ENCODE results near the gene PPM1A.

GRCh38 chr14:60242429-60242828 lies 6.6 kb upstream of the PPM1A start:
- no peak for TF ChIP-seq ZNF324 (tag by site-specific recombination; IDR thresholded peaks at IDR 0.05)
- no peak for TF ChIP-seq PRDM4 (tag by site-specific recombination; IDR thresholded peaks at IDR 0.05)
- no peak for TF ChIP-seq ZSCAN16 (tag by site-specific recombination; IDR thresholded peaks at IDR 0.05)
- no peak for TF ChIP-seq REST (tag by site-specific recombination; IDR thresholded peaks at IDR 0.05)
- no peak for TF ChIP-seq ZEB2 (tag by site-specific recombination; IDR thresholded peaks at IDR 0.05)
- TF ChIP-seq CTCF (tag by site-specific recombination; IDR thresholded peaks at IDR 0.05): no peak
- TF ChIP-seq ZNF274 (IDR thresholded peaks at IDR 0.05; ENCODE audit: low read length): no peak
- no peak for TF ChIP-seq ZNF274 (tag by site-specific recombination; IDR thresholded peaks at IDR 0.05; ENCODE audit: borderline replicate concordance)
- TF ChIP-seq ZSCAN30 (tag by site-specific recombination; IDR thresholded peaks at IDR 0.05): no peak
- TF ChIP-seq ZNF510 (tag by site-specific recombination; IDR thresholded peaks at IDR 0.05; ENCODE audit: insufficient replicate concordance): no peak
- TF ChIP-seq PBX3 (CRISPR knock-in tag; IDR thresholded peaks at IDR 0.05): no peak
- TF ChIP-seq ZNF221 (tag by site-specific recombination; IDR thresholded peaks at IDR 0.05; ENCODE audit: borderline replicate concordance): no peak
- TF ChIP-seq ZNF777 (tag by site-specific recombination; IDR thresholded peaks at IDR 0.05; ENCODE audit: borderline replicate concordance): no peak

Measured in HEK293 (cell line).